HUES48 (cell line): ENCODE measurements around the gene ABCD1.

Source experiments
- H3K27ac ChIP-seq: one replicate; pipeline ENCODE4 v1.7.0; 2013; ENCODE audit warnings: low read depth, low read length, inconsistent platforms
- H3K27me3 ChIP-seq: 2 replicates; pipeline ENCODE4 v1.6.1; 2013; ENCODE audit warnings: mild to moderate bottlenecking, low read length; ENCODE audit not compliant: control insufficient read depth, insufficient read depth
- H3K36me3 ChIP-seq: 2 replicates; pipeline ENCODE4 v1.6.1; 2013; ENCODE audit warnings: low read length; ENCODE audit not compliant: control insufficient read depth, insufficient read depth
- H3K4me1 ChIP-seq: 2 replicates; pipeline ENCODE4 v1.6.1; 2013; ENCODE audit warnings: mild to moderate bottlenecking, low read length; ENCODE audit not compliant: control insufficient read depth, insufficient read depth
- H3K4me3 ChIP-seq: 2 replicates; pipeline ENCODE4 v1.5.1; 2013; ENCODE audit warnings: mild to moderate bottlenecking, low read depth, low read length
- H3K9ac ChIP-seq: 2 replicates; pipeline ENCODE4 v1.6.1; 2013; ENCODE audit warnings: mild to moderate bottlenecking, low read depth, low read length, moderate library complexity
- H3K9me3 ChIP-seq: 2 replicates; pipeline ENCODE4 v1.6.1; 2013; ENCODE audit warnings: low read length; ENCODE audit not compliant: control insufficient read depth, insufficient read depth

The ABCD1 gene

GRCh38 chrX:153771415-153772315, 47.0 kb downstream of the ABCD1 start:
- Histone ChIP-seq H3K27me3 (no peaks in the 10 kb centered on the region), H3K36me3 (no peaks in the 10 kb centered on the region), H3K9me3 (peaks cover 28% of the 10 kb centered on the region; the same call in 1 of the 2 replicates)

GRCh38 chrX:153772316-153773217, 47.9 kb downstream of the ABCD1 start:
- no peak overlapping the region for H3K27ac ChIP-seq
- no peaks in the 10 kb centered on the region for H3K36me3 ChIP-seq
- H3K9me3 ChIP-seq = peaks cover 28% of the 10 kb centered on the region; the same call in 1 of the 2 replicates
- no peak overlapping the region for H3K9ac ChIP-seq
- no peaks in the 10 kb centered on the region for H3K4me1 ChIP-seq
- no peaks in the 10 kb centered on the region for H3K27me3 ChIP-seq
- H3K4me3 ChIP-seq = no peak overlapping the region

More at GRCh38 chrX:153771415-153772315, 47.0 kb downstream of the ABCD1 start:
- Histone ChIP-seq H3K27ac (no peak overlapping the region), H3K9ac (no peak overlapping the region), H3K4me3 (no peak overlapping the region), H3K4me1 (no peaks in the 10 kb centered on the region)

- Histone ChIP-seq H3K9me3 (peaks cover 28% of the 10 kb centered on the region; the same call in 1 of the 2 replicates), H3K36me3 (no peaks in the 10 kb centered on the region), H3K4me1 (no peaks in the 10 kb centered on the region), H3K27ac (no peak overlapping the region), H3K4me3 (no peak overlapping the region), H3K27me3 (no peaks in the 10 kb centered on the region), H3K9ac (no peak overlapping the region)
Observed at GRCh38 chrX:153773218-153773611, 48.6 kb downstream of the ABCD1 start.

GRCh38 chrX:153773741-153774575, 49.3 kb downstream of the ABCD1 start:
- H3K9me3 ChIP-seq = peaks cover 25% of the 10 kb centered on the region; the same call in 1 of the 2 replicates
- H3K27me3 ChIP-seq = no peaks in the 10 kb centered on the region
- H3K4me1 ChIP-seq = no peaks in the 10 kb centered on the region
- H3K36me3 ChIP-seq = no peaks in the 10 kb centered on the region
- H3K9ac ChIP-seq = no peak overlapping the region
- H3K27ac ChIP-seq = no peak overlapping the region
- no peak overlapping the region for H3K4me3 ChIP-seq

- no peak overlapping the region for H3K27ac ChIP-seq
- no peak overlapping the region for H3K9ac ChIP-seq
- no peaks in the 10 kb centered on the region for H3K4me1 ChIP-seq
- H3K4me3 ChIP-seq = no peak overlapping the region
- no peaks in the 10 kb centered on the region for H3K27me3 ChIP-seq
- H3K36me3 ChIP-seq = no peaks in the 10 kb centered on the region
- peaks cover 22% of the 10 kb centered on the region; the same call in 1 of the 2 replicates for H3K9me3 ChIP-seq
Observed at GRCh38 chrX:153774576-153775292, 50.1 kb downstream of the ABCD1 start.

GRCh38 chrX:153775293-153776119, 50.9 kb downstream of the ABCD1 start:
- Histone ChIP-seq H3K9me3 (peaks cover 16% of the 10 kb centered on the region; the same call in 1 of the 2 replicates), H3K4me1 (no peaks in the 10 kb centered on the region), H3K27me3 (no peaks in the 10 kb centered on the region), H3K9ac (no peak overlapping the region), H3K36me3 (no peaks in the 10 kb centered on the region), H3K4me3 (no peak overlapping the region), H3K27ac (no peak overlapping the region)

GRCh38 chrX:153776120-153776599, 51.5 kb downstream of the ABCD1 start:
- no peak overlapping the region for H3K9ac ChIP-seq
- no peak overlapping the region for H3K27ac ChIP-seq
- H3K9me3 ChIP-seq = peaks cover 15% of the 10 kb centered on the region; the same call in 1 of the 2 replicates
- H3K4me3 ChIP-seq = no peak overlapping the region
- H3K4me1 ChIP-seq = no peaks in the 10 kb centered on the region
- no peaks in the 10 kb centered on the region for H3K27me3 ChIP-seq
- H3K36me3 ChIP-seq = no peaks in the 10 kb centered on the region

- no peaks in the 10 kb centered on the region for H3K27me3 ChIP-seq
- H3K4me3 ChIP-seq = no peak overlapping the region
- no peak overlapping the region for H3K27ac ChIP-seq
- H3K9ac ChIP-seq = no peak overlapping the region
- no peaks in the 10 kb centered on the region for H3K36me3 ChIP-seq
- peaks cover 10% of the 10 kb centered on the region; the same call in 1 of the 2 replicates for H3K9me3 ChIP-seq
- no peaks in the 10 kb centered on the region for H3K4me1 ChIP-seq
Observed at GRCh38 chrX:153776611-153777045, 52.0 kb downstream of the ABCD1 start.

- no peak overlapping the region for H3K27ac ChIP-seq
- H3K27me3 ChIP-seq = no peaks in the 10 kb centered on the region
- peaks cover 16% of the 10 kb centered on the region for H3K9me3 ChIP-seq
- no peak overlapping the region for H3K9ac ChIP-seq
- H3K4me3 ChIP-seq = no peak overlapping the region
- no peaks in the 10 kb centered on the region for H3K36me3 ChIP-seq
- no peaks in the 10 kb centered on the region for H3K4me1 ChIP-seq
Observed at GRCh38 chrX:153777261-153778090, 52.8 kb downstream of the ABCD1 start.
